Germinal center (tissue), 1 donor: ENCODE measurements around the gene AGO4.

Experiments used
- DNase-seq: peaks from one replicate; pipeline ENCODE4 v3.0.0; 2012; ENCODE audit warnings: mixed read lengths, low spot score

AGO4 gene

DNA sequence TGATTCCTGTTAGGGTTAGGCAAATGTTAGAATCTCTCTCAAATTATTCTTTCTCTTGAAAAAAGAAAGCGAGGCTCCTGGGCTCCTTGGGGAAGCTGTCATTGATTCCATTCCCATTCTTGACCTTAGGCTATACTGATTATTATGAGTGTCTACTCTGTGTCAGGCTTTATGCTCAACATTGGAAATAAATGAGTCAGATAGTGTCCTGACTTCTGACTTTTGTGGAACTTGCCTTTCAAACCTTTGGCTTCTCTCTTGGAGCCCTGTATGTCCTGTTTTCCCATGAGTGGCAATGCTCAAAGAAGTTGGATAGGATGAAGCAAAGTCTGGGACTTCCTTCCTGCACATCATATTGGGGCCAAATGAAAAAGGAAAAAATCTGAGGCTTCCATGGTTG lies 86.8 kb downstream of the AGO4 start:
- DNase-seq: no peak

DNA sequence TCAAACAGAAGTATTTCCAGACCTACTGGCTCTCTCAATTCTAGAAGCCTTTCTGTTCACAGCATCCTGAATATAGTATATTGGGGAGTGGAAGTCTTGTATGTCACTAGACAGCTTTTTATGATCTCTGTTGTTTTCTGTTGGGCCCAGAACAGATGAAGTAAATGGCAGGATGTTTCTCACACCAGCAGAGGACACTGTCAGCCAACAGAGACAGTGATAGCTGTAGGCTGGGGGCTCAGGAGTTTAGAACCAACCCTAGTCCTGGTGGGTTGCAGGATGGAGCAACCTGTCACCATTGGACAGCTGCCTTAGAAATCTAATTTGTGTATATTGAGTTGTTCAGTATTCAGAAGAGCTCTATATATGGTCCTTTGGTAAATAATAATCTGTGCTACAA lies 92.1 kb downstream of the AGO4 start:
- DNase-seq: no peak

DNA sequence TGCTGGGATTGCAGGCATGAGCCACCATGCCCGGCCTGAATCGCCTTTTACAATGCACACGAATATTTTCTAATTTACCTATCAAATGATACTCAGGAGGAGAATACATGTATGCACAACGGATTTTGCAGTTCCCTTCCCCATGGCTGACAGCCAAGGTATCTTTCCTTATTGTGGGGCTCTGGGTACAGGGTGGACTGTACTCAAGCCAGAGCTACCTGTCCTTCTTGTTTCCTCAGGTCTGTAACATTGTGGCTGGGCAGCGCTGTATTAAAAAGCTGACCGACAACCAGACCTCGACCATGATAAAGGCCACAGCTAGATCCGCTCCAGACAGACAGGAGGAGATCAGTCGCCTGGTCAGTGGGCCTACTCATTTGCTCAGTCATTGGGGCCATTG lies 93.4 kb downstream of the AGO4 start:
- DNase-seq: no peak

DNA sequence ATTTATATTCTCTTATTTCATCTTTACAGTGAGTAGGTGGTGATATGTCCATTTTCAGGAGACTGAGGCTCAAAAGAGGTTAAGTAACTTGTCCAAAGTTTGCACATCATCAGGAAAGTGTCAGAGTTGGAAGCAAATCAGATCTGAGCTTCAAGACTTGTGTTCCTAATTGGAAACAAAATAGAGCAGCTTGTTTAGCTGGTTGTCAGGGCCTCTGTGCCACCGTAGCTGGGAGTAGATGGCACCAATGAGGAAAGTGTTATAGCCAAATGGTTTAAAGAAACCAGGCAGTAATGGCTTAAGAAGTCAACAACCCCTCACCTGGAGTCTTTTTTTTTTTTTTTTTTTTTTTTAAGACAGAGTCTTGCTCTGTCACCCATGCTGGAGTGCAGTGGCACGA lies 94.9 kb downstream of the AGO4 start:
- DNase-seq: no peak
